Tibial nerve (tissue), 4 donors: Measurements from ENCODE around the gene CCM2L.

Experiments used
- EP300 ChIP-seq, 2 donors: sonication (generic); formaldehyde crosslinking; IDR thresholded peaks; one replicate each; pipeline ENCODE4 v1.6.1; 2017; ENCODE audit warnings: antibody characterized with exemption in 2 of 2, mild to moderate bottlenecking in 1 of 2
- TF ChIP-seq, protein P1 (sequence below), 5 experiments: fragments of 200-600 bp in 3 of 5; fragments of 450-650 bp in 2 of 5; sonication (generic) in 3 of 5; IDR thresholded peaks; one replicate each; pipeline ENCODE4 v1.5.1; 2016 to 2019; ENCODE audit warnings: antibody characterized with exemption in 5 of 5, mild to moderate bottlenecking in 3 of 5, moderate library complexity in 2 of 5

GRCh38 chr20:32024683-32025295 is 14.6 kb downstream of the CCM2L start:
- TF ChIP-seq, protein P1, sequence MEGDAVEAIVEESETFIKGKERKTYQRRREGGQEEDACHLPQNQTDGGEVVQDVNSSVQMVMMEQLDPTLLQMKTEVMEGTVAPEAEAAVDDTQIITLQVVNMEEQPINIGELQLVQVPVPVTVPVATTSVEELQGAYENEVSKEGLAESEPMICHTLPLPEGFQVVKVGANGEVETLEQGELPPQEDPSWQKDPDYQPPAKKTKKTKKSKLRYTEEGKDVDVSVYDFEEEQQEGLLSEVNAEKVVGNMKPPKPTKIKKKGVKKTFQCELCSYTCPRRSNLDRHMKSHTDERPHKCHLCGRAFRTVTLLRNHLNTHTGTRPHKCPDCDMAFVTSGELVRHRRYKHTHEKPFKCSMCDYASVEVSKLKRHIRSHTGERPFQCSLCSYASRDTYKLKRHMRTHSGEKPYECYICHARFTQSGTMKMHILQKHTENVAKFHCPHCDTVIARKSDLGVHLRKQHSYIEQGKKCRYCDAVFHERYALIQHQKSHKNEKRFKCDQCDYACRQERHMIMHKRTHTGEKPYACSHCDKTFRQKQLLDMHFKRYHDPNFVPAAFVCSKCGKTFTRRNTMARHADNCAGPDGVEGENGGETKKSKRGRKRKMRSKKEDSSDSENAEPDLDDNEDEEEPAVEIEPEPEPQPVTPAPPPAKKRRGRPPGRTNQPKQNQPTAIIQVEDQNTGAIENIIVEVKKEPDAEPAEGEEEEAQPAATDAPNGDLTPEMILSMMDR (IDR thresholded peaks at IDR 0.05), result no peak
- TF ChIP-seq EP300 (IDR thresholded peaks at IDR 0.05), result no peak
